Measurements from ENCODE around the gene SYT12.

DNA sequence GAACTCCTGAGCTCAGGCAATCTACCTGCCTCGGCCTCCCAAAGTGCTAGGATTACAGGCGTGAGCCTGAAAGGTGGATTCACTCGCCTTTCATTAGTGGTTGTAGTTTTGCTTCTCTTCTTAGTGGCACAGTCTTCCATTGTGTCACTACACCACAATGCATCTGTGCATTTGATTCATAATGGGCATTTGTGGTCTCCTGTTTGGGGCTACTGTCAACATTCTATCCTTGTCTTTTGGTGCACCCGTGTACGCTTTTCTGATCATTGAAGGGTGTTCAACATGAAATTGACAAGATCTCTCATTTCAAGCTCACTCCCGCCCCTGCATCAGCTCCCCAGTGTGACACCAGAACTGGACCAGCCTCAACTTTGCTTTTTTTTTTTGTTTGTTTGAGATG is 2.0 kb upstream of the SYT12 start:
- no peak for TF ChIP-seq CTCF (conservative IDR thresholded peaks at IDR 0.05; ENCODE audit: low read length)
- no peak for TF ChIP-seq EZH2phosphoT487 (IDR thresholded peaks at IDR 0.05; ENCODE audit: borderline replicate concordance, low read depth, low read length)

Measured in OCI-LY7 (cell line).